A673 (cell line): ENCODE data around the gene HMCN2. TPM values are rescaled to one million over a fixed set of nuclear protein-coding genes. Genes with fewer than 3 reads are reported as not detected.

Source experiments
- BruUV-seq: library from RNA; stranded (reverse); fragments of 400-500 nt; replicated peaks from 2 replicates; lab custom pipeline; 2021; lab: Mats Ljungman, UMichigan
- CTCF ChIA-PET: fragments of 300-600 bp; sonication (Branson Sonifier 250); formaldehyde crosslinking; loops from one replicate; lab custom pipeline; 2022; ENCODE audit warnings: antibody characterized with exemption; lab: Charles Lee
- POLR2A ChIA-PET: fragments of 300-600 bp; sonication (Branson Sonifier 250); formaldehyde crosslinking; loops from one replicate; lab custom pipeline; 2022; ENCODE audit warnings: antibody characterized with exemption; ENCODE audit not compliant: low non-redundant PET; lab: Charles Lee
- DNase-seq: peaks from one replicate; pipeline ENCODE4 v3.0.0-alpha.2; 2015; ENCODE audit warnings: low spot score
- H3K27ac ChIP-seq: fragments of 200-600 bp; sonication (generic); 2 replicates; pipeline ENCODE4 v1.5.1; 2016; ENCODE audit warnings: mixed run types, low read depth, mild to moderate bottlenecking, mixed read lengths, antibody characterized with exemption, low read length; ENCODE audit not compliant: poor library complexity, severe bottlenecking
- H3K27me3 ChIP-seq: fragments of 200-600 bp; sonication (generic); replicated peaks from 2 replicates; pipeline ENCODE4 v1.6.1; 2017; ENCODE audit warnings: mixed run types, low read depth, mild to moderate bottlenecking, mixed read lengths, antibody characterized with exemption, low read length; ENCODE audit not compliant: insufficient read depth, poor library complexity
- H3K36me3 ChIP-seq: fragments of 200-600 bp; sonication (generic); 2 replicates; pipeline ENCODE4 v1.6.1; 2016; ENCODE audit warnings: mixed run types, mild to moderate bottlenecking, mixed read lengths, antibody characterized with exemption, low read length; ENCODE audit not compliant: insufficient read depth, poor library complexity, severe bottlenecking
- H3K4me1 ChIP-seq: fragments of 200-600 bp; sonication (generic); 2 replicates; pipeline ENCODE4 v1.6.1; 2017; ENCODE audit warnings: mixed run types, mild to moderate bottlenecking, mixed read lengths, antibody characterized with exemption, low read length; ENCODE audit not compliant: insufficient read depth, poor library complexity, severe bottlenecking
- H3K4me3 ChIP-seq: fragments of 200-600 bp; sonication (generic); 2 replicates; pipeline ENCODE4 v1.5.1; 2016; ENCODE audit warnings: low read depth, mixed run types, mild to moderate bottlenecking, mixed read lengths, low read length; ENCODE audit not compliant: poor library complexity, severe bottlenecking
- H3K9me3 ChIP-seq: fragments of 200-600 bp; sonication (generic); 2 replicates; pipeline ENCODE4 v1.6.1; 2016; ENCODE audit warnings: mixed run types, low read depth, mild to moderate bottlenecking, mixed read lengths, antibody characterized with exemption, low read length; ENCODE audit not compliant: poor library complexity, severe bottlenecking
- EZH2 ChIP-seq: fragments of 200-600 bp; sonication (generic); IDR thresholded peaks from 2 replicates; pipeline ENCODE4 v1.6.1; 2017; ENCODE audit warnings: borderline replicate concordance, low read depth, mild to moderate bottlenecking, mixed read lengths, antibody characterized with exemption, low read length; ENCODE audit not compliant: poor library complexity, severe bottlenecking
- intact Hi-C: fragments of 100-400 bp; cut with micrococcal nuclease; formaldehyde crosslinking; loops from one replicate; pipeline ENCODE4 v1.10.0; 2022; ENCODE audit not compliant: unreplicated experiment
- total RNA-seq: library from RNA; stranded (reverse); gene quantifications from 2 replicates; pipeline ENCODE4 v1.2.3, GENCODE V29; 2021
- TF ChIP-seq, protein P1 (sequence below): fragments of 300-800, 200-600 bp; sonication (generic); conservative IDR thresholded peaks from 2 replicates; pipeline ENCODE4 v1.5.1; 2017; ENCODE audit warnings: low read depth, mild to moderate bottlenecking, antibody characterized with exemption, low read length, moderate library complexity, mixed read lengths

The HMCN2 gene
- total RNA-seq, 1 experiment from 2014 or later: 0.28 TPM

DNA sequence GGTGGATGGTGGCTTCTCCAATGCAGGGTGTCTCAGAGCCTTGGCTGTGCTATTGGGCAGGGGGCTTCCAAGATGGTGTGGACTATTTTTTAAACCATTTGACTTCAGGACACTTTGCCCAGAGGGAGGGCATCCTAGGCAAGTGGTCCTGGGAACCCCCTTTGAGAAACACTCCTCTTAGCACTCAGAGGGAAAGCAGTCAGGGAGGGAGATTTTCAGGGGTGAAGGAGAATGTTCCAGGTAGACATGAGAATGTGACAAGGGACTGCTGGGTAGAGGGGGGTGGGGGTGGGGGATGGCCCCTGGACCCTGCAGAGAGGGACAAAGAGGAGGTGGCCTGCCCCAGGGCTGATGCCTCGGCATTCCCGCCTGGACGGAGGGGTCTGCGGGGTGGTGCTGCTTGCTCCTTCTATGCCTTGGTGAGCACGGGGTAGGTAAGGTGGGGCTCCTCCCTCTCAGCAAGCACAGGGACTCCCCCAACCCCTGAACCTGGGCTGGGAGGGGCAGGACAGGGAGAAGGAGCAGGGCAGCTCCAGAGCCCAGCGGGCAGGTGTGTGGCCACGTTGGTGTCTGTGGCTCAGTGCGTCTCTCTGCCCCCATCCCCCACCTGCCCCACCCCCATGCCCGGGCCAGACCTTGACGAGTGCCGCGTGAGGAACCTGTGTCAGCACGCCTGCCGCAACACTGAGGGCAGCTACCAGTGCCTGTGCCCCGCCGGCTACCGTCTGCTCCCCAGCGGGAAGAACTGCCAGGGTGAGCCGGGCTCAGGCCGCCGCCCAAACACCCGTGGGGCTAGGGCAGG is 165.4 kb downstream of the HMCN2 start:
- Histone ChIP-seq H3K9me3 (no peaks in the 10 kb centered on the region), H3K4me3 (no peak overlapping the region), H3K27me3 (peaks cover 23% of the 10 kb centered on the region), H3K27ac (no peak overlapping the region), H3K36me3 (no peaks in the 10 kb centered on the region), H3K4me1 (peaks cover 6% of the 10 kb centered on the region)
- no peak for DNase-seq
- BruUV-seq: no TSS peak
- POLR2A ChIA-PET: no interaction called here
- no peak for TF ChIP-seq EZH2
- TF ChIP-seq, protein P1, sequence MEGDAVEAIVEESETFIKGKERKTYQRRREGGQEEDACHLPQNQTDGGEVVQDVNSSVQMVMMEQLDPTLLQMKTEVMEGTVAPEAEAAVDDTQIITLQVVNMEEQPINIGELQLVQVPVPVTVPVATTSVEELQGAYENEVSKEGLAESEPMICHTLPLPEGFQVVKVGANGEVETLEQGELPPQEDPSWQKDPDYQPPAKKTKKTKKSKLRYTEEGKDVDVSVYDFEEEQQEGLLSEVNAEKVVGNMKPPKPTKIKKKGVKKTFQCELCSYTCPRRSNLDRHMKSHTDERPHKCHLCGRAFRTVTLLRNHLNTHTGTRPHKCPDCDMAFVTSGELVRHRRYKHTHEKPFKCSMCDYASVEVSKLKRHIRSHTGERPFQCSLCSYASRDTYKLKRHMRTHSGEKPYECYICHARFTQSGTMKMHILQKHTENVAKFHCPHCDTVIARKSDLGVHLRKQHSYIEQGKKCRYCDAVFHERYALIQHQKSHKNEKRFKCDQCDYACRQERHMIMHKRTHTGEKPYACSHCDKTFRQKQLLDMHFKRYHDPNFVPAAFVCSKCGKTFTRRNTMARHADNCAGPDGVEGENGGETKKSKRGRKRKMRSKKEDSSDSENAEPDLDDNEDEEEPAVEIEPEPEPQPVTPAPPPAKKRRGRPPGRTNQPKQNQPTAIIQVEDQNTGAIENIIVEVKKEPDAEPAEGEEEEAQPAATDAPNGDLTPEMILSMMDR: no peak
- CTCF ChIA-PET: no interaction called here
- intact Hi-C loops: no loop called here

DNA sequence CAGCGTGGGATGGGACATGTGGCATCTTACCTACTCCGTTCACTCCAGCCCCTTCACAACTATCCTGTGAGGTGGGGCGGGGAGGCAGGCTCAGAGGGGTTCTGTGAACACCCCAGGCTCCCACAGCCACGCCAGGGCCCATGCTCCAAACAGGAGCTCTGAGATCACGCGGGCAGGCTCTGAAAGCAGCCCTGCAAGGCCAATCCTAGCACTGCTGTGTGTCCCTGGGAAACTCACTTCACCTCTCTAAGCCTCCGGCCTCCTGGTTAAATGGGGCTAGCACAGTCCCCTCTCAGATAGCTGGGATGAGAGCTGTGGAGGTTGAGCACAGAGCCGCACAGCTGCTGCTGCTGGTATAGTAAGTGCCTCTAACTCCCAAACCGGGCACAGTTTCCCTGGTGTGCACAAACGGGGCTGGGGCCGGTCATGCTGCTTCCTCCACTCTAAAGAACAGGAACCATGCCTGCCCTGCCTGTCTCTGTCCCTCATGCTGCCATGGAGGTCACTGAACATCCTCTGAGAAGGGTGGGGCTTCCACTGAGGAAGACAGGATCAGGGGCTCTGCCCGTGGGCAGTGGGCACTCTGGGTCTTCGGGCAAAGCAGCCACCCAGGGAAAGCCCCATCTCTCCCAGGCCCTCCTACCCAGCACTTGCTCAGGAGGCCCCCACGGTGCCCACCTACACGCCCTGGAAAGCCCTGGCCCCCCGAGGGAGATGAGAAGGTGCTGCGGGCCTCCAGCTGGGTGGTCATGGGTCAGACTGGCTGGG is 166.2 kb downstream of the HMCN2 start:
- DNase-seq: no peak
- POLR2A ChIA-PET: no interaction called here
- Histone ChIP-seq H3K27ac (no peak overlapping the region), H3K9me3 (no peaks in the 10 kb centered on the region), H3K4me3 (no peak overlapping the region), H3K36me3 (no peaks in the 10 kb centered on the region), H3K27me3 (peaks cover 23% of the 10 kb centered on the region), H3K4me1 (peaks cover 4% of the 10 kb centered on the region)
- BruUV-seq: no TSS peak
- CTCF ChIA-PET: interaction anchor here (0.6 kb wide), 1 partner anchor 228 kb away, joined by 3 read pairs; no protein-coding TSS in a partner anchor
- intact Hi-C loops: no loop called here
- TF ChIP-seq EZH2: no peak
- TF ChIP-seq, protein P1: no peak

DNA sequence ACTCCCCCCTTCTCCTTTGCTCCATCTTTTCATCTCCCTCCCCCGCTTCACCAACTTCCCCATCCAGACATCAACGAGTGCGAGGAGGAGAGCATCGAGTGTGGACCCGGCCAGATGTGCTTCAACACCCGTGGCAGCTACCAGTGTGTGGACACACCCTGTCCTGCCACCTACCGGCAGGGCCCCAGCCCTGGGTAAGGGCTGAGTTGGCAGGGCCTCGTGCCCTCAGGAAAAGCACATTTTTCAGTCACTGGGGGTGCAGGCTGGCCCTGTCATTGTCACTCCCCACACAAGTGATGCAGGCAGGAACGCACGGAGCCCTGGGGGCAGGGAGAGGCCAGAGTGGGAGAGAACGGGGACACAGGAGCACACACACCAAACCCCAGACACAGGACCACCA is 166.8 kb downstream of the HMCN2 start:
- ChIA-PET POLR2A (no interaction called here), CTCF (no interaction called here)
- no peak for DNase-seq
- Histone ChIP-seq H3K9me3 (no peaks in the 10 kb centered on the region), H3K27me3 (peaks cover 23% of the 10 kb centered on the region), H3K36me3 (no peaks in the 10 kb centered on the region), H3K4me3 (no peak overlapping the region), H3K27ac (no peak overlapping the region), H3K4me1 (no peaks in the 10 kb centered on the region)
- TF ChIP-seq, protein P1: no peak
- no peak for TF ChIP-seq EZH2
- intact Hi-C loops: no loop called here
- BruUV-seq: no TSS peak
